K562 (cell line): Measurements from ENCODE around the gene RABL6. TPM values are rescaled to one million over a fixed set of nuclear protein-coding genes. Genes with fewer than 3 reads are reported as not detected.
A peak's percentile ranks its signal among the peaks of the same experiment; 100 is the strongest.

Source experiments
- ATF1 ChIP-seq, 2 experiments: fragments of 450-650 bp in 1 of 2; IDR thresholded peaks; 2 replicates each; pipeline ENCODE4 v1.6.1; 2016; ENCODE audit warnings: missing compliant biosample characterization in 1 of 2, missing genetic modification characterization in 1 of 2
- DMBX1 ChIP-seq: fragments of 250-450 bp; sonication (Bioruptor Pico); IDR thresholded peaks from 2 replicates; pipeline ENCODE4 v1.8.0; 2022; ENCODE audit warnings: inconsistent platforms, mild to moderate bottlenecking, moderate library complexity, borderline replicate concordance
- HLTF ChIP-seq: fragments of 450-650 bp; IDR thresholded peaks from 2 replicates; pipeline ENCODE4 v1.6.1; 2016
- HOXB6 ChIP-seq: fragments of 250-450 bp; sonication (Bioruptor Pico); IDR thresholded peaks from 2 replicates; pipeline ENCODE4 v1.5.1; 2022; ENCODE audit warnings: mild to moderate bottlenecking, borderline replicate concordance
- IFI16 ChIP-seq: fragments of 250-450 bp; sonication (Bioruptor Pico); IDR thresholded peaks from 2 replicates; pipeline ENCODE4 v2.1.2; 2022; ENCODE audit warnings: mild to moderate bottlenecking, inconsistent platforms
- LCOR ChIP-seq: sonication (generic); formaldehyde crosslinking; IDR thresholded peaks from 2 replicates; pipeline ENCODE4 v1.8.0; 2022; ENCODE audit warnings: mild to moderate bottlenecking, missing genetic modification reagents
- MCM2 ChIP-seq: fragments of 450-650 bp; IDR thresholded peaks from 2 replicates; pipeline ENCODE4 v1.6.1; 2017; ENCODE audit warnings: low read depth, mild to moderate bottlenecking
- NCOA1 ChIP-seq: fragments of 450-650 bp; IDR thresholded peaks from 2 replicates; pipeline ENCODE4 v1.6.1; 2016; ENCODE audit warnings: low read depth
- NCOA2 ChIP-seq, 2 experiments: fragments of 450-650 bp; IDR thresholded peaks; 2 replicates each; pipeline ENCODE4 v1.6.1; 2018; ENCODE audit warnings: mild to moderate bottlenecking in 2 of 2, moderate library complexity in 1 of 2; ENCODE audit not compliant: partially characterized antibody in 2 of 2
- NFRKB ChIP-seq: fragments of 450-650 bp; IDR thresholded peaks from 2 replicates; pipeline ENCODE4 v1.6.1; 2016; ENCODE audit warnings: low read depth
- NR2C1 ChIP-seq, 2 experiments: fragments of 450-650 bp; IDR thresholded peaks; 2 replicates each; pipeline ENCODE4 v1.6.1; 2017; ENCODE audit warnings: mild to moderate bottlenecking in 2 of 2, antibody characterized with exemption in 1 of 2, inconsistent platforms in 1 of 2, missing compliant biosample characterization in 1 of 2, missing genetic modification characterization in 1 of 2
- NR2C2 ChIP-seq, 2 experiments: fragments of 200-800 bp in 1 of 2; sonication (Bioruptor generic) in 1 of 2; sonication (generic) in 1 of 2; formaldehyde crosslinking in 1 of 2; IDR thresholded peaks; 2 replicates each; pipeline versions ENCODE4 v1.6.1 to v1.8.0; 2016 to 2022; ENCODE audit warnings: mild to moderate bottlenecking in 1 of 2, missing compliant biosample characterization in 1 of 2, missing genetic modification characterization in 1 of 2, missing genetic modification reagents in 1 of 2
- PHB ChIP-seq: fragments of 250-450 bp; sonication (Bioruptor Pico); IDR thresholded peaks from 2 replicates; pipeline ENCODE4 v1.5.0; 2021
- RBM25 ChIP-seq: fragments of 200-400 bp; formaldehyde crosslinking; IDR thresholded peaks from 2 replicates; pipeline ENCODE4 v1.6.1; 2018; ENCODE audit warnings: low read length, low read depth, moderate library complexity; ENCODE audit not compliant: severe bottlenecking
- RHOXF2B ChIP-seq: fragments of 250-450 bp; sonication (Bioruptor Pico); conservative IDR thresholded peaks from 2 replicates; pipeline ENCODE4 v1.5.1; 2021
- STAT5B ChIP-seq: fragments of 250-450 bp; sonication (Bioruptor Pico); IDR thresholded peaks from 2 replicates; pipeline ENCODE4 v1.8.0; 2021; ENCODE audit warnings: mild to moderate bottlenecking, inconsistent platforms
- TARDBP ChIP-seq: fragments of 450-650 bp; IDR thresholded peaks from 2 replicates; pipeline ENCODE4 v1.6.1; 2016
- ZBTB1 ChIP-seq: sonication (generic); formaldehyde crosslinking; IDR thresholded peaks from 2 replicates; pipeline ENCODE4 v1.8.1; 2023; ENCODE audit warnings: missing genetic modification reagents, low read depth, mild to moderate bottlenecking, borderline replicate concordance
- ZC3H11A ChIP-seq: IDR thresholded peaks from 2 replicates; pipeline ENCODE4 v1.6.1; 2012; ENCODE audit warnings: low read depth, low read length, improper control_type of control experiment
- ZNF146 ChIP-seq: IDR thresholded peaks from one replicate; pipeline ENCODE4 v1.6.1; 2018; ENCODE audit warnings: missing compliant biosample characterization; ENCODE audit not compliant: unreplicated experiment
- ZNF384 ChIP-seq: IDR thresholded peaks from 2 replicates; pipeline ENCODE4 v1.6.1; 2012; ENCODE audit warnings: low read depth, low read length, improper control_type of control experiment
- ZNF445 ChIP-seq: fragments of 250-450 bp; sonication (Bioruptor Pico); IDR thresholded peaks from 2 replicates; pipeline ENCODE4 v1.4.0; 2020; ENCODE audit warnings: low read depth, mild to moderate bottlenecking, moderate library complexity
- ZNF668 ChIP-seq: fragments of 250-450 bp; sonication (Bioruptor Pico); IDR thresholded peaks from 2 replicates; pipeline ENCODE4 v1.8.0; 2022; ENCODE audit warnings: mild to moderate bottlenecking, inconsistent platforms
- polyA plus RNA-seq, 8 experiments: library from polyadenylated mRNA; depleted of rRNA in 4 of 8; stranded (reverse) in 5 of 8; unstranded in 3 of 8; fragments of >200 nt; fragmentation: Nextera tagmentation in 2 of 8; fragmentation: Illumina TruSeq in 1 of 8; extraction: Ambion mirVana in 2 of 8; extraction: Trizol in 1 of 8; gene quantifications; 2 replicates each; pipeline versions ENCODE4 v1.2.1 to v1.2.3, GENCODE V29; 2011 to 2014; ENCODE audit warnings: inconsistent platforms in 1 of 8, missing spikeins in 1 of 8
- total RNA-seq, 7 experiments: library from RNA; depleted of rRNA in 6 of 7; stranded (reverse); fragments of >200 nt in 6 of 7; fragmentation: Illumina TruSeq in 2 of 7; extraction: Trizol in 2 of 7; gene quantifications; 2 replicates each; pipeline versions ENCODE4 v1.2.1 to v1.2.3, GENCODE V29; 2011 to 2021; ENCODE audit warnings: low replicate concordance in 1 of 7
- TF ChIP-seq, protein P1 (sequence below): fragments of 250-450 bp; sonication (Bioruptor Pico); IDR thresholded peaks from 2 replicates; pipeline ENCODE4 v1.4.0; 2020; ENCODE audit warnings: mild to moderate bottlenecking, moderate library complexity
- TF ChIP-seq, protein P2 (sequence below): sonication (generic); formaldehyde crosslinking; IDR thresholded peaks from 2 replicates; pipeline ENCODE4 v1.8.1; 2022; ENCODE audit warnings: missing genetic modification reagents
- TF ChIP-seq, protein P3 (sequence below): IDR thresholded peaks from 2 replicates; pipeline ENCODE4 v1.6.1; 2011; ENCODE audit not compliant: insufficient read length; ENCODE audit errors: extremely low read depth
- TF ChIP-seq, protein P4 (sequence below): fragments of 450-650 bp; IDR thresholded peaks from 2 replicates; pipeline ENCODE4 v1.6.1; 2016; ENCODE audit warnings: missing biosample characterization, missing genetic modification characterization

The RABL6 gene
- total and polyA plus RNA-seq, 9 of the 15 experiments (the other 6 are each of a cell fraction or from before 2014, with no cell fraction given) = 5.6 to 181 (median 84.5) TPM

DNA sequence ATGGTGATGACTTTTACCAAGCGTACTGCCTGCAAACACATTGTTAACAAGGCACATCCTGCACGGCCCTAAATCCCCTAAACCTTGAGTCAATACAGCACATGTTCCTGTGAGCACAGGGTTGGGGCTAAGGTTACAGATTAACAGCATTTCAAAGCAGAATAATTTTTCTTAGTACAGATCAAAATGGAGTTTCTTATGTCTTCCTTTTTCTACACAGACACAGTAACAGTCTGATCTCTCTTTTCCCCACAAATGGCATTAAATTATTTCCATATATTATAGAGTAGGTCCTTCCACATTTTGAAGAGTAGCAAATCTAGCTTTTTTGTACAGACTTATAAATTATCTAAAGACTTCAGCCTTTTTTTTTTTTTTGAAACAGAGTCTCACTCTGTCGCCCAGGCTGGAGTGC lies 18.2 kb upstream of the RABL6 start (continued):
- TF ChIP-seq ZNF146 (CRISPR knock-in tag) = no peak
- TF ChIP-seq ZNF445 (CRISPR knock-in tag) = peak; percentile 40; the same call in 1 of the 2 replicates
- TF ChIP-seq, protein P1, sequence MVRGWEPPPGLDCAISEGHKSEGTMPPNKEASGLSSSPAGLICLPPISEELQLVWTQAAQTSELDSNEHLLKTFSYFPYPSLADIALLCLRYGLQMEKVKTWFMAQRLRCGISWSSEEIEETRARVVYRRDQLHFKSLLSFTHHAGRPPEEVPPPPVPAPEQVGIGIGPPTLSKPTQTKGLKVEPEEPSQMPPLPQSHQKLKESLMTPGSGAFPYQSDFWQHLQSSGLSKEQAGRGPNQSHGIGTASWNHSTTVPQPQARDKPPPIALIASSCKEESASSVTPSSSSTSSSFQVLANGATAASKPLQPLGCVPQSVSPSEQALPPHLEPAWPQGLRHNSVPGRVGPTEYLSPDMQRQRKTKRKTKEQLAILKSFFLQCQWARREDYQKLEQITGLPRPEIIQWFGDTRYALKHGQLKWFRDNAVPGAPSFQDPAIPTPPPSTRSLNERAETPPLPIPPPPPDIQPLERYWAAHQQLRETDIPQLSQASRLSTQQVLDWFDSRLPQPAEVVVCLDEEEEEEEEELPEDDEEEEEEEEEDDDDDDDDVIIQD (CRISPR knock-in tag) = no peak
- TF ChIP-seq HOXB6 (CRISPR knock-in tag) = no peak
- no peak for TF ChIP-seq HLTF
- no peak for TF ChIP-seq TARDBP
- no peak for TF ChIP-seq STAT5B (CRISPR knock-in tag)
- peak; percentile 95 for TF ChIP-seq ZNF668
- TF ChIP-seq DMBX1 (CRISPR knock-in tag) = peak; percentile 96
- no peak for TF ChIP-seq RBM25
- TF ChIP-seq RHOXF2B (CRISPR knock-in tag) = 0 out of 2 replicates have a peak, but pooled peaks have one; percentile 29
- peak; percentile 62; the same call in 1 of the 2 replicates for TF ChIP-seq IFI16
- TF ChIP-seq ZC3H11A = no peak
- no peak for TF ChIP-seq NCOA1
- TF ChIP-seq ZNF384 = no peak
- TF ChIP-seq NR2C2 (CRISPR knock-in tag; IDR thresholded peaks at IDR 0.05) = no peak
- no peak; the same call in 1 of the 2 replicates for TF ChIP-seq NR2C2 (tag; IDR thresholded peaks at IDR 0.05)
- TF ChIP-seq, protein P2, sequence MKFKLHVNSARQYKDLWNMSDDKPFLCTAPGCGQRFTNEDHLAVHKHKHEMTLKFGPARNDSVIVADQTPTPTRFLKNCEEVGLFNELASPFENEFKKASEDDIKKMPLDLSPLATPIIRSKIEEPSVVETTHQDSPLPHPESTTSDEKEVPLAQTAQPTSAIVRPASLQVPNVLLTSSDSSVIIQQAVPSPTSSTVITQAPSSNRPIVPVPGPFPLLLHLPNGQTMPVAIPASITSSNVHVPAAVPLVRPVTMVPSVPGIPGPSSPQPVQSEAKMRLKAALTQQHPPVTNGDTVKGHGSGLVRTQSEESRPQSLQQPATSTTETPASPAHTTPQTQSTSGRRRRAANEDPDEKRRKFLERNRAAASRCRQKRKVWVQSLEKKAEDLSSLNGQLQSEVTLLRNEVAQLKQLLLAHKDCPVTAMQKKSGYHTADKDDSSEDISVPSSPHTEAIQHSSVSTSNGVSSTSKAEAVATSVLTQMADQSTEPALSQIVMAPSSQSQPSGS (CRISPR knock-in tag) = no peak
- no peak for TF ChIP-seq ZBTB1 (CRISPR knock-in tag)
- TF ChIP-seq ATF1 (CRISPR knock-in tag; IDR thresholded peaks at IDR 0.05) = no peak
- TF ChIP-seq ATF1 (tag; IDR thresholded peaks at IDR 0.05) = peak; percentile 54
- no peak for TF ChIP-seq NFRKB
- no peak for TF ChIP-seq MCM2
- TF ChIP-seq NR2C1 (IDR thresholded peaks at IDR 0.05) = no peak
- peak; percentile 80 for TF ChIP-seq NR2C1 (tag; IDR thresholded peaks at IDR 0.05)
- no peak for TF ChIP-seq NCOA2 (IDR thresholded peaks at IDR 0.05; ENCODE audit: partially characterized antibody in 2 of 2)
- TF ChIP-seq, protein P3, sequence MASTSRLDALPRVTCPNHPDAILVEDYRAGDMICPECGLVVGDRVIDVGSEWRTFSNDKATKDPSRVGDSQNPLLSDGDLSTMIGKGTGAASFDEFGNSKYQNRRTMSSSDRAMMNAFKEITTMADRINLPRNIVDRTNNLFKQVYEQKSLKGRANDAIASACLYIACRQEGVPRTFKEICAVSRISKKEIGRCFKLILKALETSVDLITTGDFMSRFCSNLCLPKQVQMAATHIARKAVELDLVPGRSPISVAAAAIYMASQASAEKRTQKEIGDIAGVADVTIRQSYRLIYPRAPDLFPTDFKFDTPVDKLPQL = no peak
- no peak for TF ChIP-seq LCOR (CRISPR knock-in tag)
- TF ChIP-seq PHB = no peak
- TF ChIP-seq, protein P4, sequence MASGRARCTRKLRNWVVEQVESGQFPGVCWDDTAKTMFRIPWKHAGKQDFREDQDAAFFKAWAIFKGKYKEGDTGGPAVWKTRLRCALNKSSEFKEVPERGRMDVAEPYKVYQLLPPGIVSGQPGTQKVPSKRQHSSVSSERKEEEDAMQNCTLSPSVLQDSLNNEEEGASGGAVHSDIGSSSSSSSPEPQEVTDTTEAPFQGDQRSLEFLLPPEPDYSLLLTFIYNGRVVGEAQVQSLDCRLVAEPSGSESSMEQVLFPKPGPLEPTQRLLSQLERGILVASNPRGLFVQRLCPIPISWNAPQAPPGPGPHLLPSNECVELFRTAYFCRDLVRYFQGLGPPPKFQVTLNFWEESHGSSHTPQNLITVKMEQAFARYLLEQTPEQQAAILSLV = peak; percentile 74; the same call in 1 of the 2 replicates
